ENCODE measurements around the gene ADD1. TPM values are rescaled to one million over a fixed set of nuclear protein-coding genes. Genes with fewer than 3 reads are reported as not detected.

ADD1 gene
- total and polyA plus RNA-seq, 11 donors, result 179 to 275 (median 215) TPM

GRCh38 chr4:2942037-2942531 is 98.4 kb downstream of the ADD1 start:
- intact Hi-C loops (cut with DNase I), result no loop called here
- no peak overlapping the region for H3K4me3 ChIP-seq
- 89 to 93% (median 92%) methylated on average over 19 to 21 of the region's 21 CpGs for WGBS, 4 donors
- peaks cover 0 to 5% (median 0%) of the 10 kb centered on the region in 12 donors for H3K4me1 ChIP-seq
- ATAC-seq, result no peak
- no peaks in the 10 kb centered on the region for H3K27me3 ChIP-seq
- peaks cover 2 to 98% (median 97%) of the 10 kb centered on the region in 9 donors for H3K36me3 ChIP-seq
- TF ChIP-seq POLR2A (IDR thresholded peaks at IDR 0.05) (no peak), CTCF (IDR thresholded peaks at IDR 0.05) (no peak)
- H3K9me3 ChIP-seq, result no peaks in the 10 kb centered on the region
- H3K27ac ChIP-seq, result no peak overlapping the region
- DNase-seq, result no peak

GRCh38 chr4:2942532-2943363 is 99.1 kb downstream of the ADD1 start:
- Histone ChIP-seq H3K4me1 (peaks cover 0 to 4% (median 0%) of the 10 kb centered on the region in 12 donors), H3K9me3 (no peaks in the 10 kb centered on the region), H3K27me3 (no peaks in the 10 kb centered on the region), H3K36me3 (peaks cover 2 to 98% (median 97%) of the 10 kb centered on the region in 9 donors), H3K4me3 (no peak overlapping the region), H3K27ac (no peak overlapping the region)
- 83 to 87% (median 85%) methylated on average over 30 to 31 of the region's 31 CpGs for WGBS, 4 donors
- DNase-seq (no peak), ATAC-seq (peak in 2 of 4 donors; percentile 6 to 7)
- TF ChIP-seq POLR2A (IDR thresholded peaks at IDR 0.05) (no peak), CTCF (IDR thresholded peaks at IDR 0.05) (no peak)
- intact Hi-C loops (cut with DNase I), result no loop called here

GRCh38 chr4:2943364-2944090 is 99.9 kb downstream of the ADD1 start:
- 95 to 97% (median 96%) methylated on average over 20 of the region's 20 CpGs for WGBS, 4 donors
- H3K9me3 ChIP-seq, result no peaks in the 10 kb centered on the region
- intact Hi-C loops (cut with DNase I), result no loop called here
- H3K36me3 ChIP-seq, result peaks cover 2 to 98% (median 97%) of the 10 kb centered on the region in 9 donors
- H3K4me3 ChIP-seq, result no peak overlapping the region
- TF ChIP-seq CTCF (IDR thresholded peaks at IDR 0.05), result no peak
- no peak for TF ChIP-seq POLR2A (IDR thresholded peaks at IDR 0.05)
- peaks cover 0 to 12% (median 0%) of the 10 kb centered on the region in 12 donors for H3K4me1 ChIP-seq
- no peak for ATAC-seq
- H3K27me3 ChIP-seq, result no peaks in the 10 kb centered on the region
- no peak overlapping the region for H3K27ac ChIP-seq
- no peak for DNase-seq

- H3K27me3 ChIP-seq, result no peaks in the 10 kb centered on the region
- H3K4me1 ChIP-seq, result peaks cover 0 to 12% (median 0%) of the 10 kb centered on the region in 12 donors
- TF ChIP-seq CTCF (IDR thresholded peaks at IDR 0.05) (no peak), POLR2A (IDR thresholded peaks at IDR 0.05) (no peak)
- DNase-seq (no peak), ATAC-seq (no peak)
- H3K36me3 ChIP-seq, result peaks cover 2 to 98% (median 97%) of the 10 kb centered on the region in 9 donors
- 88 to 91% (median 89%) methylated on average over 11 of the region's 11 CpGs for WGBS, 4 donors
- no peak overlapping the region for H3K27ac ChIP-seq
- intact Hi-C loops (cut with DNase I), result no loop called here
- no peaks in the 10 kb centered on the region for H3K9me3 ChIP-seq
- H3K4me3 ChIP-seq, result no peak overlapping the region
Measured at GRCh38 chr4:2944091-2944482, 100.4 kb downstream of the ADD1 start.

Data from heart left ventricle (tissue), 16 donors.